Parathyroid adenoma (tissue), 2 donors: ENCODE measurements around the gene LGALS1.

Source experiments
- H2AFZ ChIP-seq: fragments of 300-600 bp; sonication (generic); one replicate; pipeline ENCODE4 v1.7.0; 2017; ENCODE audit warnings: antibody characterized with exemption, mild to moderate bottlenecking
- H3K27ac ChIP-seq: fragments of 300-600 bp; sonication (generic); one replicate; pipeline ENCODE4 v1.7.0; 2017
- H3K27me3 ChIP-seq: fragments of 300-600 bp; sonication (generic); one replicate; pipeline ENCODE4 v1.7.0; 2017; ENCODE audit warnings: low read length; ENCODE audit not compliant: control insufficient read depth, insufficient read depth
- H3K36me3 ChIP-seq: fragments of 300-600 bp; sonication (generic); one replicate; pipeline ENCODE4 v1.7.0; 2017; ENCODE audit warnings: low read length; ENCODE audit not compliant: control insufficient read depth, insufficient read depth
- H3K4me1 ChIP-seq: fragments of 300-600 bp; sonication (generic); one replicate; pipeline ENCODE4 v1.7.0; 2017; ENCODE audit warnings: control low read depth
- H3K4me2 ChIP-seq: fragments of 300-600 bp; sonication (generic); one replicate; pipeline ENCODE4 v1.7.0; 2017; ENCODE audit warnings: low read length
- H3K4me3 ChIP-seq: fragments of 300-600 bp; sonication (generic); one replicate; pipeline ENCODE4 v1.7.0; 2017; ENCODE audit warnings: low read depth, low read length
- H3K79me2 ChIP-seq: fragments of 300-600 bp; sonication (generic); one replicate; pipeline ENCODE4 v1.7.0; 2017; ENCODE audit warnings: control low read depth
- H3K9ac ChIP-seq: fragments of 300-600 bp; sonication (generic); one replicate; pipeline ENCODE4 v1.7.0; 2017; ENCODE audit warnings: mild to moderate bottlenecking
- H3K9me3 ChIP-seq: fragments of 300-600 bp; sonication (generic); one replicate; pipeline ENCODE4 v1.7.0; 2017; ENCODE audit warnings: low read length; ENCODE audit not compliant: control insufficient read depth
- CTCF ChIP-seq: fragments of 300-600 bp; sonication (generic); IDR thresholded peaks from one replicate; pipeline ENCODE4 v1.7.0; 2017; ENCODE audit warnings: antibody characterized with exemption, mild to moderate bottlenecking
- donor health status: primary hyperparathyroidism.

The LGALS1 gene

GRCh38 chr22:37634417-37634924 lies 41.0 kb upstream of the LGALS1 start:
- H3K36me3 ChIP-seq: no peaks in the 10 kb centered on the region
- peak overlapping the region; percentile 57 for H2AFZ ChIP-seq
- no peaks in the 10 kb centered on the region for H3K9me3 ChIP-seq
- H3K79me2 ChIP-seq: no peaks in the 10 kb centered on the region
- H3K27me3 ChIP-seq: no peaks in the 10 kb centered on the region
- peak overlapping the region; percentile 95 for H3K27ac ChIP-seq
- peak; percentile 40 for TF ChIP-seq CTCF
- peak overlapping the region; percentile 78 for H3K4me2 ChIP-seq
- peak overlapping the region; percentile 45 for H3K4me3 ChIP-seq
- H3K4me1 ChIP-seq: peaks cover 47% of the 10 kb centered on the region
- H3K9ac ChIP-seq: no peak overlapping the region

DNA sequence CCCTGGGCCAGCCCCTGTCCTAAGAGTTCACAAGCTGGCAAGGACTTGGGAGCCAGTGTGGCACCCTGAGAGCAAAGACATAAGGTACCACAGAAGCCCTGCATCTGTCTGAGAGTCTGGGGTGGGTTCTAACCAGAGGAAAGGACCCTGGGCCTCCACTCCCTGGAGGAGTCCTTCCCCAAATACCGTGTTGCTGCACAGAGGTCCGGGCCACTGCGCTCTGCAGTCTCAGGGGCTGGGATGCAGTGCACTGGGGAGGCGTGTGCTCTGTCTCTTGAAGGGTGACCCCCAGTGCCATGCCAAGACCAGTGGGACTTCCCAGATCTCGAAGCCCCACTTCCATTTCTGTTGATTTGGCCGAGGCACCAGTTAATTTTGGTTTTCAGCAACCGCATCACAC lies 40.3 kb upstream of the LGALS1 start:
- Histone ChIP-seq H3K4me3 (peak overlapping the region; percentile 45), H3K36me3 (no peaks in the 10 kb centered on the region), H3K79me2 (no peaks in the 10 kb centered on the region), H3K9me3 (no peaks in the 10 kb centered on the region), H3K27ac (peak overlapping the region; percentile 95), H3K9ac (no peak overlapping the region), H2AFZ (no peak overlapping the region), H3K27me3 (no peaks in the 10 kb centered on the region), H3K4me2 (peak overlapping the region; percentile 78), H3K4me1 (peaks cover 47% of the 10 kb centered on the region)
- no peak for TF ChIP-seq CTCF

DNA sequence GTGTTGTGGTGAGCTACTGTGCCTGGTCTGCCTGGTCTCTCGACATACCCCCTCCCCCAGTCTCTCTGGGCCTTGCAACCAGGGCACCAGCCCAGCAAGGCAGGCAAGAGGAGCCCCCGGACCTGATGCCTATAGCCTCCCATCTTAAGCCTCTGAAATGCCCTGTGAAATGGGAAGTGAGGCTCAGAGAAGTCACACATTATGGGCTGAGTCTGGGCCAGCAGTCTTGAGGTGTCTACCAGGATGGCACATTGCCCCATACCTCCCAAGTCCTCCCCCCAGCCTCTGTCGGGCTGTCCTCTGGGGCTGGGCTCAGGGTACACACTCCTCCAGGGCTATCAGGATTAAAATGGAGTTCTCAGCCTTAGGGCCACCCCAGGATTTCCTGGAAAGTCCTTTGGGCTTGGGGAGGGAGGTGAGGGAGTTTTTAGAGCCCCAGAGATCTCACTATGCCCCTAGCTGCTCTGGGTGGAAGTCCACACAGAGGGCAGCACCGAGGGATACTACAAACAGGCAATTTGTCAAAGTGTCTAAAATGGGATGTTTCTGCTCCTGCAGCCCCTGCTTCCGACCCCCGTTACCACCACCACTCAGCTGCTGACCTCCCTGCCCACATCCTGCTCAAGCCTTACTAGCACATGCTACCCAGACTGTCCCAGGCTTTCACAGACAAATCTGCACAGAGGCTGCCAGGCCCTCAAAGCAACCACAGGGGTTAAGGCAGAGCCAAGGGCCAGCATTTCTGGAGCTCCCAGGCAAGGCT lies 39.1 kb upstream of the LGALS1 start:
- no peaks in the 10 kb centered on the region for H3K36me3 ChIP-seq
- no peak overlapping the region for H3K9ac ChIP-seq
- peak overlapping the region; percentile 22 for H3K4me2 ChIP-seq
- no peaks in the 10 kb centered on the region for H3K27me3 ChIP-seq
- H3K9me3 ChIP-seq: no peaks in the 10 kb centered on the region
- peaks cover 50% of the 10 kb centered on the region for H3K4me1 ChIP-seq
- no peak overlapping the region for H3K4me3 ChIP-seq
- no peak overlapping the region for H2AFZ ChIP-seq
- no peaks in the 10 kb centered on the region for H3K79me2 ChIP-seq
- H3K27ac ChIP-seq: peak overlapping the region; percentile 95
- TF ChIP-seq CTCF: no peak

- peaks cover 50% of the 10 kb centered on the region for H3K4me1 ChIP-seq
- no peak for TF ChIP-seq CTCF
- H2AFZ ChIP-seq: no peak overlapping the region
- no peaks in the 10 kb centered on the region for H3K27me3 ChIP-seq
- no peak overlapping the region for H3K4me2 ChIP-seq
- H3K27ac ChIP-seq: peak overlapping the region; percentile 95
- H3K4me3 ChIP-seq: no peak overlapping the region
- H3K79me2 ChIP-seq: no peaks in the 10 kb centered on the region
- no peaks in the 10 kb centered on the region for H3K36me3 ChIP-seq
- H3K9ac ChIP-seq: no peak overlapping the region
- H3K9me3 ChIP-seq: no peaks in the 10 kb centered on the region
Observed at GRCh38 chr22:37636949-37637273, 38.5 kb upstream of the LGALS1 start.
